Heart right ventricle (tissue), 16 donors: ENCODE results near the gene ILDR2. TPM values are rescaled to one million over a fixed set of nuclear protein-coding genes. Genes with fewer than 3 reads are reported as not detected.
A peak's percentile ranks its signal among the peaks of the same experiment; 100 is the strongest.

Experiments
- ATAC-seq, 8 donors: fragments of 200-7000 bp; cut with Tn5 transposase; one replicate each; pipeline ENCODE4 v1.9.1; 2020; ENCODE audit warnings: mild to moderate bottlenecking in 8 of 8, moderate library complexity in 8 of 8, moderate number of reproducible peaks in 1 of 8
- DNase-seq, 2 donors: peaks; one replicate each; pipeline ENCODE4 v3.0.0-alpha.2; 2020
- H3K27ac ChIP-seq, 10 donors: fragments of 200-600 bp; sonication (generic) in 2 of 10; one replicate each; pipeline versions ENCODE4 v1.5.0 to v1.8.0; 2020 to 2022; ENCODE audit warnings: mild to moderate bottlenecking in 3 of 10
- H3K27me3 ChIP-seq, 7 donors: fragments of 200-600 bp; one replicate each; pipeline ENCODE4 v1.8.0; 2021 to 2022; ENCODE audit warnings: mild to moderate bottlenecking in 2 of 7
- H3K36me3 ChIP-seq, 9 donors: fragments of 200-600 bp; sonication (generic) in 1 of 9; one replicate each; pipeline versions ENCODE4 v1.5.0 to v1.8.0; 2020 to 2022; ENCODE audit warnings: mild to moderate bottlenecking in 2 of 9
- H3K4me1 ChIP-seq, 9 donors: fragments of 200-600 bp; sonication (generic) in 1 of 9; one replicate each; pipeline versions ENCODE4 v1.5.0 to v1.8.0; 2020 to 2022; ENCODE audit warnings: mild to moderate bottlenecking in 4 of 9
- H3K4me3 ChIP-seq, 10 donors: fragments of 200-600 bp; sonication (generic) in 2 of 10; one replicate each; pipeline versions ENCODE4 v1.5.0 to v1.8.0; 2020 to 2022; ENCODE audit warnings: mild to moderate bottlenecking in 7 of 10, moderate library complexity in 2 of 10
- H3K9me3 ChIP-seq, 11 donors: fragments of 200-600 bp in 10 of 11; sonication (generic) in 2 of 11; one replicate each; pipeline versions ENCODE4 v1.5.0 to v1.8.0; 2013 to 2022; ENCODE audit warnings: mild to moderate bottlenecking in 2 of 11, control low read depth in 1 of 11, moderate library complexity in 1 of 11
- WGBS, 2 donors: extraction: QIAGEN DNeasy Blood & Tissue Kit; methylation state at CpG; one replicate each; pipeline ENCODE4 v1.1.7; 2013; ENCODE audit warnings: inconsistent platforms in 1 of 2; 5-methylcytosine and 5-hydroxymethylcytosine counted together
- intact Hi-C, 10 donors: fragments of 100-400 bp; cut with DNase I; formaldehyde crosslinking; loops; one replicate each; pipeline versions ENCODE4 v1.11.1 to v1.14.2; 2022
- polyA plus RNA-seq, 2 donors: library from polyadenylated mRNA; stranded (reverse); fragments of 200-250 nt; gene quantifications; one replicate each; pipeline ENCODE4 v1.2.3, GENCODE V29; 2013
- total RNA-seq, 10 donors: library from RNA; stranded (reverse); fragmentation: NEBNext Ultra II Directional in 3 of 10; extraction: Animal tissue kit (Norgen Biotek cat#: 25700) in 3 of 10; gene quantifications; one replicate each; pipeline versions ENCODE4 v1.2.1 to v1.2.4, GENCODE V29; 2021 to 2023
- TF ChIP-seq, protein P1 (sequence below), 9 donors: fragments of 200-600 bp; sonication (generic) in 2 of 9; IDR thresholded peaks; one replicate each; pipeline versions ENCODE4 v1.5.0 to v1.8.0; 2021 to 2022; ENCODE audit warnings: antibody characterized with exemption in 9 of 9, mild to moderate bottlenecking in 5 of 9, moderate library complexity in 1 of 9
- donor health status: Arrhythmogenic right ventricular cardiomyopathy.
- donor health status: ischemic (EF 13 %, LVEDD 7.1; RV severe dilation, severe dysfunction).
- donor health status: healthy with polysubstance abuse.
- donor health status: DM: no; HTN: yes; CAD: no.
- donor health status: DM: no; HTN: no; CAD: no.
- donor health status: ischemic (EF 25% LVEDD 6.9; RV normal size, moderate dysfunction).
- donor health status: ischemic (EF 25% LVEDD 5.7; RV mildly dilated, moderate dysfunction).
- donor health status: healthy.
- donor health status: DM: yes; HTN: yes; CAD: no.
- donor health status: Ischemic cardiomyopathy.
- donor health status: ischemic (EF 35%, LVEDD 5.7; RV mildly dilated, moderate dysfunction).
- donor health status: nonischemic (EF 11% LVEDD 7.7; RV severe dilation, severe dysfunction).
- donor health status: DM: yes; HTN: yes; CAD: no.
- donor health status: PGD.
- donor health status: ischemic (EF 29% LVEDD 5.4; RV normal size, mild dysfunction).
- donor health status: nonischemic (EF 23%, LVEDD 6.1; RV moderate dilation, normal function).

Gene ILDR2
- total and polyA plus RNA-seq, 12 donors, result 0.29 to 12.6 (median 4.9) TPM

DNA sequence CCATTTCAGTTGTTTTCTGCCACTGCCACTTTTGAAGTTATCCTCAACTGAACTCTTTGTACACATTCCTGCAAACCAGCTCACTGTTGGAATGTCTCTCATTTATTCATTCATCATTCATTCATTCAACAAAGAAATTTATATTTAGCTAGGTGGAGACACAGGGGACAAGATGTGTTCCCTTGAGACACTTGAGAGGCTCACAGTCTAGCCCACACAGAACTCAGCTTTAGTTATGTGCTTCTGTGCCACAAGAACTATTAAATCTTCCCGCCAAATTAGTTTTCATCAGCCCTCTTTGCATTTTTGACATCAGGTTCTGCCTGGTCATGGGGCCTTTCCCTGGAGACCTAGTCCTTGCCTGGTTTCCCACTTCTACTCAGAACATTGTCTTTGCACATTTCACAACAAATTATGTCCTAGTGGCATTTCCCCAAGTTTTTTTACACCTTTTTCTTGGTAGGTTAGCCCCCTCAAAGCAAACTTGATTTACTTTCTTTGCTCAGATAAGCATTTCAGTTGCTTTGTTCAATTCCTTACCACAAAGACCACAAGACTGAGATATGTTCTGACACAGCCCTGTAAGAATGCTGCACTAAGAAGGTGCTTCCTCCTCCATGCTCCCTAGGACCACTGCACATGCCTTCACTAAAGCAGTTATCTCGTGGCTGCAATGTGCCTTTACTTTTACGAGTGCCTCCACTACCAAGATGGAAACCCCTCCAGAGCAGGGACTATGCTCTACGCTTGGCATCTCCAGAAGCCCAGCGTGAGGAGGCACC is 31.0 kb downstream of the ILDR2 start:
- Histone ChIP-seq H3K27ac (no peak overlapping the region), H3K4me1 (peaks cover 0 to 32% (median 7%) of the 10 kb centered on the region in 9 donors), H3K36me3 (no peaks in the 10 kb centered on the region), H3K9me3 (no peaks in the 10 kb centered on the region), H3K27me3 (peaks cover 0 to 33% (median 11%) of the 10 kb centered on the region in 7 donors), H3K4me3 (no peak overlapping the region)
- ATAC-seq (no peak), DNase-seq (no peak)
- TF ChIP-seq, protein P1, sequence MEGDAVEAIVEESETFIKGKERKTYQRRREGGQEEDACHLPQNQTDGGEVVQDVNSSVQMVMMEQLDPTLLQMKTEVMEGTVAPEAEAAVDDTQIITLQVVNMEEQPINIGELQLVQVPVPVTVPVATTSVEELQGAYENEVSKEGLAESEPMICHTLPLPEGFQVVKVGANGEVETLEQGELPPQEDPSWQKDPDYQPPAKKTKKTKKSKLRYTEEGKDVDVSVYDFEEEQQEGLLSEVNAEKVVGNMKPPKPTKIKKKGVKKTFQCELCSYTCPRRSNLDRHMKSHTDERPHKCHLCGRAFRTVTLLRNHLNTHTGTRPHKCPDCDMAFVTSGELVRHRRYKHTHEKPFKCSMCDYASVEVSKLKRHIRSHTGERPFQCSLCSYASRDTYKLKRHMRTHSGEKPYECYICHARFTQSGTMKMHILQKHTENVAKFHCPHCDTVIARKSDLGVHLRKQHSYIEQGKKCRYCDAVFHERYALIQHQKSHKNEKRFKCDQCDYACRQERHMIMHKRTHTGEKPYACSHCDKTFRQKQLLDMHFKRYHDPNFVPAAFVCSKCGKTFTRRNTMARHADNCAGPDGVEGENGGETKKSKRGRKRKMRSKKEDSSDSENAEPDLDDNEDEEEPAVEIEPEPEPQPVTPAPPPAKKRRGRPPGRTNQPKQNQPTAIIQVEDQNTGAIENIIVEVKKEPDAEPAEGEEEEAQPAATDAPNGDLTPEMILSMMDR (IDR thresholded peaks at IDR 0.05), result no peak
- WGBS, 2 donors, result 80 to 83% methylated on average over 5 of the region's 5 CpGs
- intact Hi-C loops, result no loop called here

DNA sequence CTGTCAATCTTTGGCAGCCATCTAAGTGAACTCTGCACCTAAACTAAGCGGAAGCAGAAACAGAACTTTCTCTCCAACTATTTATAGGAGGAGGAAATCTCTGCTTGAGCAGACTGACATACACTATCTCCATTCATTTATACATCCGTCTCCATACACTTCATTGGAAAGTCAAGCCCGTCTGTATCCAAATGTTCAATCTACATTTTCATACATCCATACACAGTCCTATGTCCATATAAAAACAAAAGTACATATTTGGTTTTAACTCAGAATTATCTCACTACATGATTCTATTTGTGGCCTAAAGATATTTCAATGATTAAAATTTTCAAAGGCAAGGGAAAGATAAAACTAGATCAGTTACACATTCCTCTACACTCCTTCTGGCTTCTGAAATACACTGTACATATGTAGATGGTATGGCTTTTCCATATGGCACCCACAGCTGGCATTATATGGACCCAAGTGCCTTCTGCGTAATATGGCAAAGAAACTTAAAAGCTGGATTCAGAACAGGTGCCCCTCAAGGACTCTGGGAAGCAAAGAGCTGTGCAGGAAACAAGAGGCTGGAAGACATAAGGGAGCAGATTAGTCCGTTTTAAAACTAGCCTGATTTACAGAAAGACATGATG is 35.5 kb downstream of the ILDR2 start:
- no peaks in the 10 kb centered on the region for H3K36me3 ChIP-seq
- no peaks in the 10 kb centered on the region for H3K9me3 ChIP-seq
- no peaks in the 10 kb centered on the region for H3K27me3 ChIP-seq
- peaks cover 0 to 32% (median 5%) of the 10 kb centered on the region in 9 donors for H3K4me1 ChIP-seq
- no peak overlapping the region for H3K4me3 ChIP-seq
- TF ChIP-seq, protein P1 (IDR thresholded peaks at IDR 0.05), result no peak
- H3K27ac ChIP-seq, result no peak overlapping the region
- ATAC-seq (no peak), DNase-seq (no peak)
- WGBS, 2 donors, result 76% methylated on average over 5 of the region's 5 CpGs
- intact Hi-C loops, result no loop called here

GRCh38 chr1:166937962-166938361 is 37.4 kb downstream of the ILDR2 start:
- Histone ChIP-seq H3K9me3 (no peaks in the 10 kb centered on the region), H3K4me1 (peaks cover 0 to 27% (median 0%) of the 10 kb centered on the region in 9 donors), H3K27me3 (no peaks in the 10 kb centered on the region), H3K27ac (peak overlapping the region in 4 of 10 donors; percentile 6 to 80 (median 58)), H3K4me3 (no peak overlapping the region), H3K36me3 (no peaks in the 10 kb centered on the region)
- ATAC-seq (peak in 2 of 8 donors; percentile 44 to 55), DNase-seq (no peak)
- intact Hi-C loops, result no loop called here
- TF ChIP-seq, protein P1 (IDR thresholded peaks at IDR 0.05), result no peak
- 69 to 76% methylated on average over 2 of the region's 2 CpGs for WGBS, 2 donors

GRCh38 chr1:166937329-166937728 is 38.0 kb downstream of the ILDR2 start:
- Histone ChIP-seq H3K4me3 (no peak overlapping the region), H3K4me1 (peaks cover 0 to 27% (median 0%) of the 10 kb centered on the region in 9 donors), H3K27me3 (no peaks in the 10 kb centered on the region), H3K36me3 (no peaks in the 10 kb centered on the region), H3K27ac (peak overlapping the region in 5 of 10 donors; percentile 21 to 80 (median 46)), H3K9me3 (no peaks in the 10 kb centered on the region)
- WGBS, 2 donors, result 49 to 58% methylated on average over 4 of the region's 4 CpGs
- ATAC-seq, result peak; percentile 46 to 94 (median 84)
- TF ChIP-seq, protein P1 (IDR thresholded peaks at IDR 0.05), result no peak
- intact Hi-C loops, result no loop called here
- peak in 1 of 2 donors; percentile 41 for DNase-seq
